Thyroid gland (tissue), 4 donors: ENCODE results near the gene KLF1. TPM values are rescaled to one million over a fixed set of nuclear protein-coding genes. Genes with fewer than 3 reads are reported as not detected.

ENCODE experiments used
- DNase-seq, 2 donors: peaks; one replicate each; pipeline ENCODE4 v3.0.0-alpha.2; 2019
- H3K27ac ChIP-seq, 3 donors: fragments of 200-600 bp; sonication (generic); 1 replicate in 2 of 3; 2 replicates in 1 of 3; pipeline ENCODE4 v1.5.1; 2016 to 2019; ENCODE audit warnings: mild to moderate bottlenecking in 1 of 3, moderate library complexity in 1 of 3
- H3K27me3 ChIP-seq: fragments of 200-600 bp; sonication (generic); one replicate; pipeline ENCODE4 v1.5.1; 2019
- H3K36me3 ChIP-seq, 2 donors: fragments of 200-600 bp; sonication (generic); one replicate each; pipeline ENCODE4 v1.5.1; 2016 to 2019
- H3K4me1 ChIP-seq, 2 donors: fragments of 200-600 bp; sonication (generic); one replicate each; pipeline ENCODE4 v1.5.1; 2017 to 2019
- H3K4me3 ChIP-seq, 3 donors: fragments of 200-600 bp; sonication (generic); replicated peaks in 1 of 3; 1 replicate in 2 of 3; 2 replicates in 1 of 3; pipeline ENCODE4 v1.5.1; 2016; ENCODE audit warnings: mild to moderate bottlenecking in 1 of 3
- H3K9me3 ChIP-seq: fragments of 200-600 bp; sonication (generic); one replicate; pipeline ENCODE4 v1.5.1; 2017
- CTCF ChIP-seq, 6 experiments: fragments of 200-600 bp in 3 of 6; fragments of 450-650 bp in 3 of 6; sonication (generic) in 3 of 6; IDR thresholded peaks; one replicate each; pipeline ENCODE4 v1.5.1; 2016 to 2019; ENCODE audit warnings: antibody characterized with exemption in 6 of 6, mild to moderate bottlenecking in 2 of 6, inconsistent platforms in 1 of 6, moderate library complexity in 1 of 6
- POLR2A ChIP-seq, 2 donors: fragments of 450-650 bp; IDR thresholded peaks; one replicate each; pipeline ENCODE4 v1.6.1; 2017; ENCODE audit warnings: antibody characterized with exemption in 2 of 2, mild to moderate bottlenecking in 2 of 2, moderate library complexity in 1 of 2
- WGBS, 2 donors: methylation state at CpG; one replicate each; pipeline ENCODE4 v1.1.5; 2017; 5-methylcytosine and 5-hydroxymethylcytosine counted together
- intact Hi-C: fragments of 100-400 bp; cut with DNase I; formaldehyde crosslinking; loops from one replicate; pipeline ENCODE4 v1.15.1; 2023
- total RNA-seq, 4 donors: library from RNA; depleted of rRNA; stranded (reverse); fragments of >200 nt; gene quantifications; one replicate each; pipeline ENCODE4 v1.2.3, GENCODE V29; 2016

The KLF1 gene
- total RNA-seq, 4 donors from 2014 or later, result not detected

- intact Hi-C loops, result no loop called here
- WGBS, 2 donors, result 89 to 96% methylated on average over 29 to 41 of the region's 86 CpGs
- Histone ChIP-seq H3K36me3 (peaks cover 8 to 9% of the 10 kb centered on the region in 2 donors), H3K27me3 (no peaks in the 10 kb centered on the region), H3K9me3 (no peaks in the 10 kb centered on the region), H3K4me3 (no peak overlapping the region), H3K27ac (no peak overlapping the region), H3K4me1 (no peaks in the 10 kb centered on the region)
- DNase-seq, result no peak
- TF ChIP-seq POLR2A (IDR thresholded peaks at IDR 0.05) (no peak), CTCF (IDR thresholded peaks at IDR 0.05) (no peak)
Measured at GRCh38 chr19:12873891-12874745, 12.9 kb downstream of the KLF1 start.

- H3K4me1 ChIP-seq, result no peaks in the 10 kb centered on the region
- peak; percentile 46 to 60 for DNase-seq
- peaks cover 6% of the 10 kb centered on the region in 2 donors for H3K36me3 ChIP-seq
- WGBS, 2 donors, result 52 to 70% methylated on average over 54 to 68 of the region's 70 CpGs
- intact Hi-C loops, result no loop called here
- H3K4me3 ChIP-seq, result no peak overlapping the region
- H3K27me3 ChIP-seq, result no peaks in the 10 kb centered on the region
- no peak overlapping the region for H3K27ac ChIP-seq
- no peaks in the 10 kb centered on the region for H3K9me3 ChIP-seq
- TF ChIP-seq POLR2A (IDR thresholded peaks at IDR 0.05) (peak in 1 of 2 donors; percentile 13), CTCF (IDR thresholded peaks at IDR 0.05) (no peak)
Measured at GRCh38 chr19:12872941-12873890, 13.8 kb downstream of the KLF1 start.

- intact Hi-C loops, result no loop called here
- TF ChIP-seq CTCF (IDR thresholded peaks at IDR 0.05) (no peak), POLR2A (IDR thresholded peaks at IDR 0.05) (no peak)
- Histone ChIP-seq H3K27me3 (no peaks in the 10 kb centered on the region), H3K36me3 (no peaks in the 10 kb centered on the region), H3K4me1 (peaks cover 0 to 6% of the 10 kb centered on the region in 2 donors), H3K9me3 (no peaks in the 10 kb centered on the region), H3K4me3 (no peak overlapping the region), H3K27ac (no peak overlapping the region)
- 87 to 90% methylated on average over 5 of the region's 5 CpGs for WGBS, 2 donors
- no peak for DNase-seq
Measured at GRCh38 chr19:12872255-12872654, 14.7 kb downstream of the KLF1 start.

GRCh38 chr19:12871681-12872080 is 15.3 kb downstream of the KLF1 start:
- intact Hi-C loops, result no loop called here
- Histone ChIP-seq H3K27ac (no peak overlapping the region), H3K9me3 (no peaks in the 10 kb centered on the region), H3K4me3 (no peak overlapping the region), H3K27me3 (no peaks in the 10 kb centered on the region), H3K4me1 (peaks cover 0 to 7% of the 10 kb centered on the region in 2 donors), H3K36me3 (no peaks in the 10 kb centered on the region)
- DNase-seq, result no peak
- TF ChIP-seq CTCF (IDR thresholded peaks at IDR 0.05) (no peak), POLR2A (IDR thresholded peaks at IDR 0.05) (no peak)
- 89 to 92% methylated on average over 3 of the region's 3 CpGs for WGBS, 2 donors
